GM12865 (cell line): Measurements from ENCODE around the gene NPEPL1.

Experiments
- DNase-seq: peaks from one replicate; pipeline ENCODE4 v3.0.0; 2010; ENCODE audit warnings: low read depth
- H3K4me3 ChIP-seq: 2 replicates; pipeline ENCODE4 v1.5.1; 2011; ENCODE audit warnings: mild to moderate bottlenecking, low read depth, low read length, control low read depth
- CTCF ChIP-seq: IDR thresholded peaks from 2 replicates; pipeline ENCODE4 v1.5.1; 2011; ENCODE audit warnings: low read length, control low read depth, low read depth, inconsistent platforms; ENCODE audit not compliant: insufficient read depth; ENCODE audit errors: missing control alignments

NPEPL1 gene

GRCh38 chr20:58752565-58752964 is 60.0 kb downstream of the NPEPL1 start:
- H3K4me3 ChIP-seq, result no peak overlapping the region
- TF ChIP-seq CTCF, result no peak
- no peak for DNase-seq

- DNase-seq, result no peak
- no peak overlapping the region for H3K4me3 ChIP-seq
- no peak for TF ChIP-seq CTCF
Measured at GRCh38 chr20:58753267-58753921, 60.8 kb downstream of the NPEPL1 start.

GRCh38 chr20:58753922-58754551 is 61.4 kb downstream of the NPEPL1 start:
- no peak overlapping the region for H3K4me3 ChIP-seq
- TF ChIP-seq CTCF, result no peak
- no peak for DNase-seq

GRCh38 chr20:58754584-58754983 is 62.0 kb downstream of the NPEPL1 start:
- no peak overlapping the region for H3K4me3 ChIP-seq
- no peak for TF ChIP-seq CTCF

GRCh38 chr20:58755062-58755697 is 62.6 kb downstream of the NPEPL1 start:
- no peak for DNase-seq
- no peak for TF ChIP-seq CTCF
- no peak overlapping the region for H3K4me3 ChIP-seq

More at GRCh38 chr20:58754584-58754983, 62.0 kb downstream of the NPEPL1 start:
- no peak for DNase-seq

- no peak overlapping the region for H3K4me3 ChIP-seq
- no peak for TF ChIP-seq CTCF
- DNase-seq, result no peak
Measured at GRCh38 chr20:58755766-58756449, 63.3 kb downstream of the NPEPL1 start.
